ENCODE results near the gene BAMBI. TPM values are rescaled to one million over a fixed set of nuclear protein-coding genes. Genes with fewer than 3 reads are reported as not detected.
A peak's percentile ranks its signal among the peaks of the same experiment; 100 is the strongest.

The BAMBI gene
- total and polyA plus RNA-seq, 2 of the 8 experiments (the other 6 are each of a cell fraction or from before 2014, with no cell fraction given), result 5.6 to 26.4 TPM

GRCh38 chr10:28681928-28682750 lies 4.8 kb downstream of the BAMBI start:
- peaks cover 16 to 53% of the 10 kb centered on the region in 2 experiments for H3K79me2 ChIP-seq (ENCODE audit: control insufficient read depth in 1 of 2, insufficient read depth in 2 of 2, low read length in 2 of 2)
- H3K4me1 ChIP-seq (replicated peaks in 1 of 4; ENCODE audit: control insufficient read depth in 3 of 4, insufficient read depth in 4 of 4, low read length in 3 of 4), result peaks cover 3 to 22% (median 9%) of the 10 kb centered on the region in 4 experiments; a peak in 6 of 7 replicates
- no peak overlapping the region for H2AFZ ChIP-seq (ENCODE audit: low read length)
- no peak overlapping the region for H2BK15ac ChIP-seq (ENCODE audit: low read length)
- DNase-seq (ENCODE audit: low read depth in 1 of 2, low spot score in 2 of 2) (no peak), FAIRE-seq (no peak)
- H4K8ac ChIP-seq (ENCODE audit: extremely low read depth, insufficient read depth, low read length), result no peak overlapping the region
- H3K9ac ChIP-seq (replicated peaks in 1 of 4; ENCODE audit: extremely low read depth in 1 of 4, low read depth in 3 of 4, low read length in 3 of 4), result peak overlapping the region in 1 of 4 experiments; percentile 28; a peak in 1 of 7 replicates
- no peak overlapping the region for H2BK5ac ChIP-seq (ENCODE audit: low read depth, low read length)
- H3K18ac ChIP-seq (ENCODE audit: extremely low read depth, low read length), result no peak overlapping the region
- no peak overlapping the region for H2AK5ac ChIP-seq (ENCODE audit: low read depth, low read length)
- 0 out of 2 replicates have a peak overlapping the region, but pooled peaks have one; percentile 14 for H2BK12ac ChIP-seq (ENCODE audit: low read depth, low read length)
- no peak overlapping the region for H3K4ac ChIP-seq (replicated peaks; ENCODE audit: insufficient read length, low read depth, low read length)
- no peak overlapping the region for H2BK20ac ChIP-seq (ENCODE audit: low read length)
- H3K9me3 ChIP-seq (ENCODE audit: insufficient read depth in 2 of 2, low read depth in 1 of 2, low read length in 1 of 2), result no peaks in the 10 kb centered on the region
- POLR2A ChIA-PET (ENCODE audit: partially characterized antibody), result no interaction called here
- no peak overlapping the region for H3K4me3 ChIP-seq (ENCODE audit: extremely low read depth in 1 of 4, insufficient read depth in 2 of 4, low read depth in 3 of 4, low read length in 4 of 4)
- no peak overlapping the region for H2BK120ac ChIP-seq (replicated peaks; ENCODE audit: low read depth, low read length)
- 96% methylated on average over 14 of the region's 14 CpGs; no CpG with 5 or more reads in 1 of the 2 experiments for WGBS, 2 experiments (ENCODE audit: extremely low coverage in 1 of 2, insufficient coverage in 1 of 2, insufficient read length in 1 of 2, insufficient replicate concordance in 2 of 2, low coverage in 1 of 2, low lambda C conversion rate in 2 of 2, missing lambda C conversion rate in 1 of 2)
- H4K20me1 ChIP-seq (replicated peaks in 1 of 2; ENCODE audit: control insufficient read depth in 1 of 2, insufficient read depth in 2 of 2, low read length in 2 of 2), result peaks cover 12 to 16% of the 10 kb centered on the region in 2 experiments
- peaks cover 12% of the 10 kb centered on the region for H3K79me1 ChIP-seq (ENCODE audit: low read depth, low read length)
- H3K23me2 ChIP-seq (ENCODE audit: low read depth, low read length), result peaks cover 10% of the 10 kb centered on the region; the same call in 1 of the 2 replicates
- H3K4me2 ChIP-seq (ENCODE audit: insufficient read depth in 1 of 2, low read depth in 2 of 2, low read length in 2 of 2), result peak overlapping the region in 1 of 2 experiments; percentile 3; a peak in 1 of 4 replicates
- H4K91ac ChIP-seq (replicated peaks; ENCODE audit: insufficient read length, low read length), result no peak overlapping the region
- H3K36me3 ChIP-seq (ENCODE audit: control insufficient read depth in 2 of 4, insufficient read depth in 4 of 4, low read length in 3 of 4), result peaks cover 0 to 22% (median 11%) of the 10 kb centered on the region in 4 experiments; a peak in 6 of 8 replicates
- H3K23ac ChIP-seq (ENCODE audit: insufficient read length), result no peak overlapping the region
- CTCF ChIA-PET (ENCODE audit: partially characterized antibody), result interaction anchor here (1.5 to 2.5 kb wide), 2 partner anchors 18 to 190 kb away, joined by 3 to 6 read pairs; no protein-coding TSS in a partner anchor
- H3K56ac ChIP-seq (replicated peaks; ENCODE audit: insufficient read length, low read depth, low read length), result no peak overlapping the region
- no peak overlapping the region for H3K27ac ChIP-seq (ENCODE audit: low read depth, low read length)
- H4K5ac ChIP-seq (ENCODE audit: insufficient read length, low read depth, low read length), result no peak overlapping the region
- peaks cover 0 to 7% (median 3%) of the 10 kb centered on the region in 4 experiments; a peak in 3 of 7 replicates for H3K27me3 ChIP-seq (replicated peaks in 1 of 4; ENCODE audit: control insufficient read depth in 3 of 4, extremely low read depth in 1 of 4, insufficient read depth in 3 of 4, low read length in 3 of 4)
- H3K14ac ChIP-seq (ENCODE audit: insufficient read length), result no peak overlapping the region
- TF ChIP-seq CREB1 (IDR thresholded peaks at IDR 0.05), result no peak
- TF ChIP-seq, protein P1, sequence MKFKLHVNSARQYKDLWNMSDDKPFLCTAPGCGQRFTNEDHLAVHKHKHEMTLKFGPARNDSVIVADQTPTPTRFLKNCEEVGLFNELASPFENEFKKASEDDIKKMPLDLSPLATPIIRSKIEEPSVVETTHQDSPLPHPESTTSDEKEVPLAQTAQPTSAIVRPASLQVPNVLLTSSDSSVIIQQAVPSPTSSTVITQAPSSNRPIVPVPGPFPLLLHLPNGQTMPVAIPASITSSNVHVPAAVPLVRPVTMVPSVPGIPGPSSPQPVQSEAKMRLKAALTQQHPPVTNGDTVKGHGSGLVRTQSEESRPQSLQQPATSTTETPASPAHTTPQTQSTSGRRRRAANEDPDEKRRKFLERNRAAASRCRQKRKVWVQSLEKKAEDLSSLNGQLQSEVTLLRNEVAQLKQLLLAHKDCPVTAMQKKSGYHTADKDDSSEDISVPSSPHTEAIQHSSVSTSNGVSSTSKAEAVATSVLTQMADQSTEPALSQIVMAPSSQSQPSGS (IDR thresholded peaks at IDR 0.05; ENCODE audit: low read length), result no peak
- no peak for TF ChIP-seq SP1 (IDR thresholded peaks at IDR 0.05; ENCODE audit: low read depth, low read length)
- no peak for TF ChIP-seq NANOG (IDR thresholded peaks at IDR 0.05; ENCODE audit: insufficient read depth, low read depth, low read length, poor library complexity, severe bottlenecking)
- no peak for TF ChIP-seq SIN3A (conservative IDR thresholded peaks at IDR 0.05 in 1 of 2, IDR thresholded peaks at IDR 0.05 in 1 of 2; ENCODE audit: low read depth in 1 of 2, low read length in 2 of 2)
- no peak for TF ChIP-seq EGR1 (IDR thresholded peaks at IDR 0.05; ENCODE audit: borderline replicate concordance, low read depth, low read length)
- no peak for TF ChIP-seq MAX (IDR thresholded peaks at IDR 0.05)
- no peak for TF ChIP-seq CTBP2 (IDR thresholded peaks at IDR 0.05; ENCODE audit: borderline replicate concordance, insufficient read depth, insufficient read length, low read length)
- TF ChIP-seq RBBP5 (IDR thresholded peaks at IDR 0.05; ENCODE audit: borderline replicate concordance, low read depth, low read length), result no peak

Data from H1 (cell line).